Spleen (tissue), 7 donors: Measurements from ENCODE around the gene TMEM117.

Experiments
- CTCF ChIP-seq, 11 experiments: fragments of 200-600 bp in 7 of 11; fragments of 450-650 bp in 4 of 11; sonication (generic) in 4 of 11; IDR thresholded peaks in 8 of 11; conservative IDR thresholded peaks in 3 of 11; 1 replicate in 7 of 11; 2 replicates in 4 of 11; pipeline versions ENCODE4 v1.4.0 to v1.8.0; 2016 to 2021; ENCODE audit warnings: antibody characterized with exemption in 11 of 11, inconsistent platforms in 4 of 11, mild to moderate bottlenecking in 1 of 11
- POLR2A ChIP-seq, 3 donors: fragments of 450-650 bp; IDR thresholded peaks; one replicate each; pipeline ENCODE4 v1.5.1; 2017; ENCODE audit warnings: antibody characterized with exemption in 3 of 3, mild to moderate bottlenecking in 1 of 3
- POLR2AphosphoS5 ChIP-seq, 3 donors: sonication (generic); formaldehyde crosslinking; IDR thresholded peaks; one replicate each; pipeline ENCODE4 v1.5.1; 2017; ENCODE audit warnings: antibody characterized with exemption in 3 of 3
- donor health status: DM: no; HTN: no; CAD: no; lungs with moderate emphysema.
- donor health status: DM: no; HTN: no; CAD: no.
- donor health status: DM: no; HTN: no; CAD: no.

- TF ChIP-seq POLR2A (IDR thresholded peaks at IDR 0.05): no peak
- no peak for TF ChIP-seq CTCF (IDR thresholded peaks at IDR 0.05 in 8 of 11, conservative IDR thresholded peaks at IDR 0.05 in 3 of 11)
- TF ChIP-seq POLR2AphosphoS5 (IDR thresholded peaks at IDR 0.05): no peak
Observed at GRCh38 chr12:44342371-44342770, 506.5 kb downstream of the TMEM117 start.
